ENCODE results near the gene RBMX. TPM values are rescaled to one million over a fixed set of nuclear protein-coding genes. Genes with fewer than 3 reads are reported as not detected.
"Not testable (repeated sequence)": the region's sequence is repeated elsewhere in the genome, so short reads cannot be mapped to it uniquely, and the experiment has no call there.

RBMX gene
- 10 to 100 TPM; 56.5 to 80.4 TPM for polyA plus RNA-seq

GRCh38 chrX:136880452-136881013 is at the start of gene RBMX:
Gene RBMX, minus strand, starts transcription at chrX:136880725. Its CDS starts 1,298 bp downstream, at chrX:136879427.
- Histone ChIP-seq H3K9me3 (ENCODE audit: control insufficient read depth in 2 of 2, insufficient read depth in 1 of 2, low read depth in 1 of 2, low read length in 1 of 2) (no peaks in the 10 kb centered on the region), H3K36me3 (ENCODE audit: control insufficient read depth in 2 of 2, insufficient read depth in 2 of 2, low read length in 1 of 2) (peaks cover 0 to 6% of the 10 kb centered on the region in 2 donors), H3K4me3 (ENCODE audit: low read depth in 1 of 2, low read length in 2 of 2) (peak within 1 kb of the TSS; percentile 73 to 76), H3K4me1 (ENCODE audit: control insufficient read depth in 2 of 2, insufficient read depth in 2 of 2, low read length in 1 of 2) (no peaks in the 10 kb centered on the region), H3K27me3 (ENCODE audit: control insufficient read depth in 1 of 2, insufficient read depth in 2 of 2, low read length in 2 of 2) (no peaks in the 10 kb centered on the region), H3K27ac (ENCODE audit: low read depth in 2 of 2, low read length in 1 of 2) (peak within 1 kb of the TSS; percentile 81 to 91)
- WGBS, 2 donors = 2 to 28% methylated on average over 33 to 34 of the region's 34 CpGs

DNA sequence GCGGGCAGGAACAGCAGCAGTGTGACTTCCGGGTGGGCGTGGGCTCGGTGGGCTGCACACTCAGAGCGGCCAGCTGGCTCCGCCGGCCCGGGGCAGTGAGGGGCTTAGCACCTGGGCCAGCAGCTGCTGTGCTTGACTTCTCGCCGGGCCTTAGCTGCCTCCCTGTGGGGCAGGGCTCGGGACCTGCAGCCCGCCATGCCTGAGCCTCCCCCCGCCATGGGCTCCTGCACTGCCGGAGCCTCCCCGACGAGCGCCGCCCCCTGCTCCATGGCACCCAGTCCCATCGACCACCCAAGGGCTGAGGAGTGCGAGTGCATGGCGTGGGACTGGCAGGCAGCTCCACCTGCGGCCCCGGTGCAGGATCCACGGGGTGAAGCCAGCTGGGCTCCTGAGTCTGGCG is 40.9 kb upstream of the RBMX start:
- not testable (repeated sequence) for H3K9me3 ChIP-seq (ENCODE audit: control insufficient read depth in 2 of 2, insufficient read depth in 1 of 2, low read depth in 1 of 2, low read length in 1 of 2); H3K4me3 ChIP-seq (ENCODE audit: low read depth in 1 of 2, low read length in 2 of 2); H3K27ac ChIP-seq (ENCODE audit: low read depth in 2 of 2, low read length in 1 of 2); H3K36me3 ChIP-seq (ENCODE audit: control insufficient read depth in 2 of 2, insufficient read depth in 2 of 2, low read length in 1 of 2); H3K4me1 ChIP-seq (ENCODE audit: control insufficient read depth in 2 of 2, insufficient read depth in 2 of 2, low read length in 1 of 2); H3K27me3 ChIP-seq (ENCODE audit: control insufficient read depth in 1 of 2, insufficient read depth in 2 of 2, low read length in 2 of 2)
- WGBS, 2 donors = 94 to 98% methylated on average over 17 to 25 of the region's 25 CpGs

- no peak overlapping the region for H3K4me3 ChIP-seq (ENCODE audit: low read depth in 1 of 2, low read length in 2 of 2)
- H3K27me3 ChIP-seq (ENCODE audit: control insufficient read depth in 1 of 2, insufficient read depth in 2 of 2, low read length in 2 of 2) = no peaks in the 10 kb centered on the region
- H3K4me1 ChIP-seq (ENCODE audit: control insufficient read depth in 2 of 2, insufficient read depth in 2 of 2, low read length in 1 of 2) = no peaks in the 10 kb centered on the region
- H3K27ac ChIP-seq (ENCODE audit: low read depth in 2 of 2, low read length in 1 of 2) = no peak overlapping the region
- no peaks in the 10 kb centered on the region for H3K9me3 ChIP-seq (ENCODE audit: control insufficient read depth in 2 of 2, insufficient read depth in 1 of 2, low read depth in 1 of 2, low read length in 1 of 2)
- no peaks in the 10 kb centered on the region for H3K36me3 ChIP-seq (ENCODE audit: control insufficient read depth in 2 of 2, insufficient read depth in 2 of 2, low read length in 1 of 2)
Observed at GRCh38 chrX:136920001-136920400, 39.5 kb upstream of the RBMX start.

DNA sequence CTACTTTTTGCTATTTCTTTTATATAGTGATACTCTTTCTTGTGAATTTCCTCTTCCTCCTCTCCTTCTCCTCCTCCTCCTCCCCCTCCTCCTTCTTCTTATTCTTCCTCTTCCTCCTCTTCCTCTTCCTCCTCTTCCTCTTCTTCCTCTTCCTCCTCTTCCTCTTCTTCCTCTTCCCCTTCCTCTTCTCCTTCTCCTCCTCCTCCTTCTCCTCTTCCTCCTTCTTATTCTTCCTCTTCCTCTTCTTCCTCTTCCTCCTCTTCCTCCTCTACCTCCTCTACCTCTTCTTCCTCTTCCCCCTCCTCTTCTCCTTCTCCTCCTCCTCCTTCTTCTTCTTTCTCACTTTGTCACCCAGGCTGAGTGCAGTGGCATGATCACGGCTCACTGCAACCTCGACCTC is 36.3 kb upstream of the RBMX start:
- Histone ChIP-seq H3K27me3 (ENCODE audit: control insufficient read depth in 1 of 2, insufficient read depth in 2 of 2, low read length in 2 of 2) (no peaks in the 10 kb centered on the region), H3K4me1 (ENCODE audit: control insufficient read depth in 2 of 2, insufficient read depth in 2 of 2, low read length in 1 of 2) (no peaks in the 10 kb centered on the region), H3K27ac (ENCODE audit: low read depth in 2 of 2, low read length in 1 of 2) (no peak overlapping the region), H3K9me3 (ENCODE audit: control insufficient read depth in 2 of 2, insufficient read depth in 1 of 2, low read depth in 1 of 2, low read length in 1 of 2) (no peaks in the 10 kb centered on the region), H3K4me3 (ENCODE audit: low read depth in 1 of 2, low read length in 2 of 2) (no peak overlapping the region), H3K36me3 (ENCODE audit: control insufficient read depth in 2 of 2, insufficient read depth in 2 of 2, low read length in 1 of 2) (no peaks in the 10 kb centered on the region)
- 90 to 100% methylated on average over 2 of the region's 2 CpGs for WGBS, 2 donors

GRCh38 chrX:136911661-136912060 is 31.1 kb upstream of the RBMX start:
- H3K27me3 ChIP-seq (ENCODE audit: control insufficient read depth in 1 of 2, insufficient read depth in 2 of 2, low read length in 2 of 2); H3K4me3 ChIP-seq (ENCODE audit: low read depth in 1 of 2, low read length in 2 of 2); H3K27ac ChIP-seq (ENCODE audit: low read depth in 2 of 2, low read length in 1 of 2); H3K4me1 ChIP-seq (ENCODE audit: control insufficient read depth in 2 of 2, insufficient read depth in 2 of 2, low read length in 1 of 2); H3K9me3 ChIP-seq (ENCODE audit: control insufficient read depth in 2 of 2, insufficient read depth in 1 of 2, low read depth in 1 of 2, low read length in 1 of 2); H3K36me3 ChIP-seq (ENCODE audit: control insufficient read depth in 2 of 2, insufficient read depth in 2 of 2, low read length in 1 of 2): not testable (repeated sequence)
- WGBS, 2 donors = 46 to 51% methylated on average over 7 of the region's 7 CpGs

DNA sequence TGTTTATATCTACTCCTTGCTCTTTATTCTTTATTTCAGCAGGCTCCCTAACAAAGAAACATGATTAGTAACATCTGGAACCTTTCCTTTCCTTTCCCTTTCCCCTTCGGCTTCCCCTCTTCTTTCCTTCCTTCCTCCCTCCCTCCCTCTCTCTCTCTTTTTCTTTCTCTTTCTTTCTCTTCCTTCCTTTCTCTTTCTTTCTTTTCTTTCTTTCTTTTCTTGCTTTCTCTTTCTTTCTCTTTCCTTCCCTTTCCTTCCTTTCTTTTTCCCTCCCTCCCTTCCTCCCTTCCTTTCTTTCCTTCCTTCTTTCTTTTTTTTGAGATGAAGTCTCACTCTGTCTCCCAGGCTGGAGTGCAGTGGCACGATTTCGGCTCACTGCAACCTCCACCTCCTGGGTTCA is 30.7 kb upstream of the RBMX start:
- WGBS, 2 donors = 37 to 44% methylated on average over 3 of the region's 3 CpGs
- H3K9me3 ChIP-seq (ENCODE audit: control insufficient read depth in 2 of 2, insufficient read depth in 1 of 2, low read depth in 1 of 2, low read length in 1 of 2) = no peaks in the 10 kb centered on the region
- H3K27ac ChIP-seq (ENCODE audit: low read depth in 2 of 2, low read length in 1 of 2) = no peak overlapping the region
- H3K36me3 ChIP-seq (ENCODE audit: control insufficient read depth in 2 of 2, insufficient read depth in 2 of 2, low read length in 1 of 2) = no peaks in the 10 kb centered on the region
- no peak overlapping the region for H3K4me3 ChIP-seq (ENCODE audit: low read depth in 1 of 2, low read length in 2 of 2)
- H3K4me1 ChIP-seq (ENCODE audit: control insufficient read depth in 2 of 2, insufficient read depth in 2 of 2, low read length in 1 of 2) = no peaks in the 10 kb centered on the region
- H3K27me3 ChIP-seq (ENCODE audit: control insufficient read depth in 1 of 2, insufficient read depth in 2 of 2, low read length in 2 of 2) = no peaks in the 10 kb centered on the region

- 15 to 37% methylated on average over 4 of the region's 4 CpGs for WGBS, 2 donors
- no peak overlapping the region for H3K4me3 ChIP-seq (ENCODE audit: low read depth in 1 of 2, low read length in 2 of 2)
- H3K9me3 ChIP-seq (ENCODE audit: control insufficient read depth in 2 of 2, insufficient read depth in 1 of 2, low read depth in 1 of 2, low read length in 1 of 2) = no peaks in the 10 kb centered on the region
- no peaks in the 10 kb centered on the region for H3K27me3 ChIP-seq (ENCODE audit: control insufficient read depth in 1 of 2, insufficient read depth in 2 of 2, low read length in 2 of 2)
- no peaks in the 10 kb centered on the region for H3K4me1 ChIP-seq (ENCODE audit: control insufficient read depth in 2 of 2, insufficient read depth in 2 of 2, low read length in 1 of 2)
- H3K36me3 ChIP-seq (ENCODE audit: control insufficient read depth in 2 of 2, insufficient read depth in 2 of 2, low read length in 1 of 2) = no peaks in the 10 kb centered on the region
- no peak overlapping the region for H3K27ac ChIP-seq (ENCODE audit: low read depth in 2 of 2, low read length in 1 of 2)
Observed at GRCh38 chrX:136910565-136911035, 30.1 kb upstream of the RBMX start.

DNA sequence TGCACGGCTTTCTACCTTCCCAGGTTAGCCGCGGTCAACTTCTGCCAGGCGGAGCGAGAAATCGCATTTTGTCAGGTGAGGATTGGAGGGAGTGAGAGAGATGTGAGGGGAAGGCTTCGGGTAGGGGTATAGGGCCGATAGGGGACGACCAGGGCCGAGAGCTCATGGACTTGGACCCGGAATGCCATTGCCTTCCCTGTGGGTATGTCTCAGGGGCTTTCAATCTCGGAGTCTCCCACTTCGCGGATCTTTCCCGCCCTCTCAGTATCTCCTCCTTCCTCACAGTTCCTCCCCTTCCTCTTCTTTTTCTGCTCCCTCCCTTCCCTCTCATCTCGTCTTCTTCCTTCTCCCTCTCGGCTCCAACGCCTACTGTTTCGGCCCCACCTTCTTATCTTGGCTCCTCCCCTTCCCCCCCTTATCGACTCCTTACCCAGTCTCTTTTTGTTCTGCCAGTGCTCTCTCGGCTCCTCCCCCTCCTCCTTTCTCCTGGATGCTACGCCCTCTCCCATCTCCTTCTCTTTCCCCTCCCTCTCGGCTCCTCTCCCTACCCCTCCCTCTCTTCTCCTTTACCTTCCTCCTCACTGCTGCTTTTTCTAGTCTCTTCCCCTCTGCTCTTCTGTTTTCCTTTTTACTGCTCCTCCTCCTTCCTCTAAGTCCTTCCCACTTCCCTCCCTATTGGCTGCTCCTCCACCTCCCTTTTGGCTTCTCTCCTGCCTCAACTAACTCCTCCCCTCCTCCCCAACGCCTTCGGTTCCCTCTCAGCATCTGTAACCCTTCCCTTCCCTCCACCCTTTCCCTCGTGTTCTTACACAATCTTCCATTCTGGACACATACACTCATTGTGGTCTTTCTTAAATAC is 29.4 kb upstream of the RBMX start:
- Histone ChIP-seq H3K4me1 (ENCODE audit: control insufficient read depth in 2 of 2, insufficient read depth in 2 of 2, low read length in 1 of 2) (no peaks in the 10 kb centered on the region), H3K27me3 (ENCODE audit: control insufficient read depth in 1 of 2, insufficient read depth in 2 of 2, low read length in 2 of 2) (no peaks in the 10 kb centered on the region), H3K4me3 (ENCODE audit: low read depth in 1 of 2, low read length in 2 of 2) (peak overlapping the region; percentile 43 to 67), H3K27ac (ENCODE audit: low read depth in 2 of 2, low read length in 1 of 2) (peak overlapping the region; percentile 82 to 89), H3K36me3 (ENCODE audit: control insufficient read depth in 2 of 2, insufficient read depth in 2 of 2, low read length in 1 of 2) (no peaks in the 10 kb centered on the region), H3K9me3 (ENCODE audit: control insufficient read depth in 2 of 2, insufficient read depth in 1 of 2, low read depth in 1 of 2, low read length in 1 of 2) (no peaks in the 10 kb centered on the region)
- 0 to 22% methylated on average over 25 to 26 of the region's 26 CpGs for WGBS, 2 donors

DNA sequence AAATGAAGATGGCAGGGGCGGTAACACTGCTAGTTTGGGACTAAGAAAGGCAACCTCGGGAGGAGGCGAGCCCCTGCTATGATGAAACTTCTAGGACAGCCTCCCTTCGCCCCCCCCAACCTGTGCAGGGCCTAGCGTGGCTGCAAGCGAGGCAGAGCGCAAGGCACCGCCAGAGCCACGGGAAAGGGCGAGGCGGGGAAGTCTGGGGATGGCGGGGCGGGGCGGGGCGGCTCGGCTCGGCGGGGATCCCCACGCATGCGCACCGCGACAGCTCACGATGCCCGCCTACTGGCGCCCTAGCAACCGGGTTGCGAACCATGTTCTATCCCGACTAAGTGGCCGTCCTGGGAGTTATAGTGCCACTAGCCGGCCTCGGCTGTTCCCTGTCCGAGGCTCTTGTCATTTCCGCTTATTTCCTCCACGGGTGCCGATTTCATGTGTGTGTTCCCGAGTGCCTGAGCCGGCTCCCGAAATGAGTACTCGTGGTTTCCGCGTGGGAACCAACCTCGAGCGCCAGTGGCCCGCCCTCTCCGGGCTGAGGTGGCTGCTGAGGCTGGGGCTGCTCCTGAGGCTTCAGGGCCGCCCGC is 28.7 kb upstream of the RBMX start:
- H3K27ac ChIP-seq (ENCODE audit: low read depth in 2 of 2, low read length in 1 of 2) = peak overlapping the region; percentile 82 to 89
- no peaks in the 10 kb centered on the region for H3K4me1 ChIP-seq (ENCODE audit: control insufficient read depth in 2 of 2, insufficient read depth in 2 of 2, low read length in 1 of 2)
- no peaks in the 10 kb centered on the region for H3K36me3 ChIP-seq (ENCODE audit: control insufficient read depth in 2 of 2, insufficient read depth in 2 of 2, low read length in 1 of 2)
- no peaks in the 10 kb centered on the region for H3K9me3 ChIP-seq (ENCODE audit: control insufficient read depth in 2 of 2, insufficient read depth in 1 of 2, low read depth in 1 of 2, low read length in 1 of 2)
- WGBS, 2 donors = 0 to 29% methylated on average over 40 to 47 of the region's 47 CpGs
- peak overlapping the region; percentile 43 to 67 for H3K4me3 ChIP-seq (ENCODE audit: low read depth in 1 of 2, low read length in 2 of 2)
- H3K27me3 ChIP-seq (ENCODE audit: control insufficient read depth in 1 of 2, insufficient read depth in 2 of 2, low read length in 2 of 2) = no peaks in the 10 kb centered on the region
